GM19324 (cell line): ENCODE data around the gene KAZN.

Experiments used
- ATAC-seq: cut with Tn5 transposase; IDR thresholded peaks from one replicate; pipeline ENCODE4 v1.9.1; 2021; ENCODE audit warnings: mild to moderate bottlenecking, moderate library complexity; ENCODE audit not compliant: unreplicated experiment, low FRiP score

Gene KAZN

GRCh38 chr1:14583788-14584187 lies 14.7 kb upstream of the KAZN start:
- no peak for ATAC-seq

- ATAC-seq: no peak
Observed at GRCh38 chr1:14585728-14586127, 12.8 kb upstream of the KAZN start.

GRCh38 chr1:14590411-14591180 lies 7.9 kb upstream of the KAZN start:
- ATAC-seq: no peak

GRCh38 chr1:14591600-14591999 lies 6.9 kb upstream of the KAZN start:
- ATAC-seq: no peak

- ATAC-seq: no peak
Observed at GRCh38 chr1:14592004-14592631, 6.4 kb upstream of the KAZN start.

- no peak for ATAC-seq
Observed at GRCh38 chr1:14593302-14593701, 5.2 kb upstream of the KAZN start.

- ATAC-seq: no peak
Observed at GRCh38 chr1:14594045-14594444, 4.4 kb upstream of the KAZN start.

- ATAC-seq: no peak
Observed at GRCh38 chr1:14596591-14596990, 1.9 kb upstream of the KAZN start.

- ATAC-seq: no peak
Observed at GRCh38 chr1:14597343-14598006, 1.0 kb upstream of the KAZN start.

GRCh38 chr1:14598007-14598497 lies 433 bp upstream of the KAZN start:
- no peak for ATAC-seq

GRCh38 chr1:14599183-14599791 lies 802 bp downstream of the KAZN start:
- ATAC-seq: no peak

- no peak for ATAC-seq
Observed at GRCh38 chr1:14599800-14600199, 1.3 kb downstream of the KAZN start.

- no peak for ATAC-seq
Observed at GRCh38 chr1:14600405-14601112, 2.1 kb downstream of the KAZN start.

GRCh38 chr1:14602136-14602535 lies 3.7 kb downstream of the KAZN start:
- ATAC-seq: no peak

- no peak for ATAC-seq
Observed at GRCh38 chr1:14603645-14604044, 5.2 kb downstream of the KAZN start.

- ATAC-seq: no peak
Observed at GRCh38 chr1:14604414-14604813, 5.9 kb downstream of the KAZN start.

GRCh38 chr1:14605945-14606344 lies 7.5 kb downstream of the KAZN start:
- no peak for ATAC-seq

- ATAC-seq: no peak
Observed at GRCh38 chr1:14606632-14607031, 8.1 kb downstream of the KAZN start.

- no peak for ATAC-seq
Observed at GRCh38 chr1:14607295-14607694, 8.8 kb downstream of the KAZN start.

- no peak for ATAC-seq
Observed at GRCh38 chr1:14608308-14608707, 9.8 kb downstream of the KAZN start.

GRCh38 chr1:14610761-14611160 lies 12.3 kb downstream of the KAZN start:
- ATAC-seq: no peak
